NCI-H1105 (cell line): ENCODE data around the gene OR4X1.
"Not testable (repeated sequence)": the region's sequence is repeated elsewhere in the genome, so short reads cannot be mapped to it uniquely, and the experiment has no call there.

ENCODE experiments used
- DNase-seq: peaks from one replicate; lab custom pipeline; 2025; lab: John Stamatoyannopoulos, UW

The OR4X1 gene

GRCh38 chr11:48263423-48263911, at the start of gene OR4X1:
OR4X1 (plus strand) TSS chr11:48263861; CDS start chr11:48263861, 0 bp downstream.
- no peak for DNase-seq

- no peak for DNase-seq
Observed at GRCh38 chr11:48216510-48216909, 47.2 kb upstream of the OR4X1 start, which contains the start of gene OR4B1. OR4B1 (plus strand) TSS chr11:48216810; CDS start chr11:48216810, 0 bp downstream.

- DNase-seq, result no peak
Observed at GRCh38 chr11:48228761-48229160, 34.9 kb upstream of the OR4X1 start.

GRCh38 chr11:48230057-48230456, 33.6 kb upstream of the OR4X1 start:
- not testable (repeated sequence) for DNase-seq

GRCh38 chr11:48237727-48238126, 25.9 kb upstream of the OR4X1 start:
- DNase-seq, result no peak

GRCh38 chr11:48242501-48242900, 21.2 kb upstream of the OR4X1 start:
- no peak for DNase-seq

GRCh38 chr11:48244804-48245203, 18.9 kb upstream of the OR4X1 start, which contains the start of gene OR4X2:
OR4X2 (plus strand) TSS chr11:48245104; CDS start chr11:48245104, 0 bp downstream.
- no peak for DNase-seq

- DNase-seq, result no peak
Observed at GRCh38 chr11:48248902-48249301, 14.8 kb upstream of the OR4X1 start.

GRCh38 chr11:48261600-48261999, 2.1 kb upstream of the OR4X1 start:
- DNase-seq, result no peak

- DNase-seq, result no peak
Observed at GRCh38 chr11:48270621-48271020, 7.0 kb downstream of the OR4X1 start.

- DNase-seq, result no peak
Observed at GRCh38 chr11:48272606-48273005, 8.9 kb downstream of the OR4X1 start.

GRCh38 chr11:48305923-48306322, 42.3 kb downstream of the OR4X1 start, which contains the start of gene OR4S1:
OR4S1 (plus strand) TSS chr11:48306223; CDS start chr11:48306223, 0 bp downstream.
- DNase-seq, result no peak

- DNase-seq, result peak; percentile 64
Observed at GRCh38 chr11:48307760-48308386, 44.2 kb downstream of the OR4X1 start.

GRCh38 chr11:48313590-48313989, 49.9 kb downstream of the OR4X1 start:
- not testable (repeated sequence) for DNase-seq
